ENCODE results near the gene FARSA.

The FARSA gene

GRCh38 chr19:12948612-12949362, 15.3 kb upstream of the FARSA start:
- Mint-ChIP-seq H3K27me3 (no peaks in the 10 kb centered on the region), H3K4me1 (ENCODE audit: low read depth) (peaks cover 71% of the 10 kb centered on the region), H3K36me3 (ENCODE audit: low read depth) (peaks cover 95% of the 10 kb centered on the region), H3K27ac (peak overlapping the region; percentile 80), H3K4me3 (no peak overlapping the region), H3K9me3 (no peaks in the 10 kb centered on the region)
- intact Hi-C loops (cut with micrococcal nuclease): no loop called here

GRCh38 chr19:12947702-12948611, 14.4 kb upstream of the FARSA start:
- Mint-ChIP-seq H3K27me3 (no peaks in the 10 kb centered on the region), H3K4me1 (ENCODE audit: low read depth) (peaks cover 71% of the 10 kb centered on the region), H3K9me3 (no peaks in the 10 kb centered on the region), H3K27ac (peak overlapping the region; percentile 57), H3K36me3 (ENCODE audit: low read depth) (peaks cover 95% of the 10 kb centered on the region), H3K4me3 (no peak overlapping the region)
- intact Hi-C loops (cut with micrococcal nuclease): no loop called here

- intact Hi-C loops (cut with micrococcal nuclease): no loop called here
- H3K36me3 Mint-ChIP-seq (ENCODE audit: low read depth): peaks cover 95% of the 10 kb centered on the region
Observed at GRCh38 chr19:12946731-12947496, 13.4 kb upstream of the FARSA start.

GRCh38 chr19:12946092-12946721, 12.7 kb upstream of the FARSA start:
- Mint-ChIP-seq H3K27ac (peak overlapping the region; percentile 95), H3K27me3 (no peaks in the 10 kb centered on the region), H3K9me3 (no peaks in the 10 kb centered on the region), H3K4me1 (ENCODE audit: low read depth) (peaks cover 69% of the 10 kb centered on the region), H3K36me3 (ENCODE audit: low read depth) (peaks cover 95% of the 10 kb centered on the region), H3K4me3 (peak overlapping the region; percentile 92)
- intact Hi-C loops (cut with micrococcal nuclease): no loop called here

More at GRCh38 chr19:12946731-12947496, 13.4 kb upstream of the FARSA start:
- Mint-ChIP-seq H3K9me3 (no peaks in the 10 kb centered on the region), H3K4me1 (ENCODE audit: low read depth) (peaks cover 69% of the 10 kb centered on the region), H3K27ac (peak overlapping the region; percentile 95), H3K27me3 (no peaks in the 10 kb centered on the region), H3K4me3 (peak overlapping the region; percentile 92)

GRCh38 chr19:12945479-12946091, 12.1 kb upstream of the FARSA start, which contains the start of gene RAD23A:
Gene RAD23A (plus strand): TSS chr19:12945862. CDS start chr19:12945949, 87 bp downstream.
- Mint-ChIP-seq H3K27me3 (no peaks in the 10 kb centered on the region), H3K36me3 (ENCODE audit: low read depth) (peaks cover 95% of the 10 kb centered on the region), H3K4me1 (ENCODE audit: low read depth) (peaks cover 71% of the 10 kb centered on the region), H3K27ac (peak within 1 kb of the TSS; percentile 95), H3K4me3 (peak within 1 kb of the TSS; percentile 92), H3K9me3 (no peaks in the 10 kb centered on the region)
- intact Hi-C loops (cut with micrococcal nuclease): no loop called here

- Mint-ChIP-seq H3K9me3 (no peaks in the 10 kb centered on the region), H3K36me3 (ENCODE audit: low read depth) (peaks cover 95% of the 10 kb centered on the region), H3K4me3 (peak overlapping the region; percentile 10), H3K4me1 (ENCODE audit: low read depth) (peaks cover 71% of the 10 kb centered on the region), H3K27ac (peak overlapping the region; percentile 95), H3K27me3 (no peaks in the 10 kb centered on the region)
- intact Hi-C loops (cut with micrococcal nuclease): no loop called here
Observed at GRCh38 chr19:12944104-12944674, 10.7 kb upstream of the FARSA start.

- Mint-ChIP-seq H3K36me3 (ENCODE audit: low read depth) (peaks cover 95% of the 10 kb centered on the region), H3K27ac (peak overlapping the region; percentile 95), H3K9me3 (no peaks in the 10 kb centered on the region), H3K27me3 (no peaks in the 10 kb centered on the region), H3K4me1 (ENCODE audit: low read depth) (peaks cover 66% of the 10 kb centered on the region), H3K4me3 (peak overlapping the region; percentile 25)
- intact Hi-C loops (cut with micrococcal nuclease): no loop called here
Observed at GRCh38 chr19:12943437-12944044, 10.0 kb upstream of the FARSA start.

- peak overlapping the region; percentile 94 for H3K4me3 Mint-ChIP-seq
- H3K27ac Mint-ChIP-seq: peak overlapping the region; percentile 95
- H3K36me3 Mint-ChIP-seq (ENCODE audit: low read depth): peaks cover 77% of the 10 kb centered on the region
- H3K4me1 Mint-ChIP-seq (ENCODE audit: low read depth): peaks cover 66% of the 10 kb centered on the region
- intact Hi-C loops (cut with micrococcal nuclease): no loop called here
- no peaks in the 10 kb centered on the region for H3K27me3 Mint-ChIP-seq
- no peaks in the 10 kb centered on the region for H3K9me3 Mint-ChIP-seq
Observed at GRCh38 chr19:12940897-12941296, 7.4 kb upstream of the FARSA start.

- Mint-ChIP-seq H3K27ac (peak overlapping the region; percentile 95), H3K27me3 (no peaks in the 10 kb centered on the region), H3K9me3 (no peaks in the 10 kb centered on the region), H3K36me3 (ENCODE audit: low read depth) (peaks cover 68% of the 10 kb centered on the region), H3K4me1 (ENCODE audit: low read depth) (peaks cover 66% of the 10 kb centered on the region), H3K4me3 (peak overlapping the region; percentile 94)
- intact Hi-C loops (cut with micrococcal nuclease): no loop called here
Observed at GRCh38 chr19:12939975-12940423, 6.5 kb upstream of the FARSA start.

GRCh38 chr19:12938779-12939601, 5.5 kb upstream of the FARSA start:
- intact Hi-C loops (cut with micrococcal nuclease): no loop called here
- H3K27me3 Mint-ChIP-seq: no peaks in the 10 kb centered on the region
- H3K4me3 Mint-ChIP-seq: peak overlapping the region; percentile 94
- H3K27ac Mint-ChIP-seq: peak overlapping the region; percentile 95
- H3K4me1 Mint-ChIP-seq (ENCODE audit: low read depth): peaks cover 64% of the 10 kb centered on the region
- H3K9me3 Mint-ChIP-seq: no peaks in the 10 kb centered on the region
- H3K36me3 Mint-ChIP-seq (ENCODE audit: low read depth): peaks cover 58% of the 10 kb centered on the region

GRCh38 chr19:12937927-12938778, 4.6 kb upstream of the FARSA start, which contains the start of gene CALR:
Gene CALR (plus strand): TSS chr19:12938609. CDS start chr19:12938680, 71 bp downstream.
- intact Hi-C loops (cut with micrococcal nuclease): no loop called here
- Mint-ChIP-seq H3K27me3 (no peaks in the 10 kb centered on the region), H3K27ac (peak within 1 kb of the TSS; percentile 95), H3K4me1 (ENCODE audit: low read depth) (peaks cover 63% of the 10 kb centered on the region), H3K9me3 (no peaks in the 10 kb centered on the region), H3K36me3 (ENCODE audit: low read depth) (peaks cover 56% of the 10 kb centered on the region), H3K4me3 (peak within 1 kb of the TSS; percentile 94)

All from dendritic cell treated with granulocyte-macrophage colony-stimulating factor and Interleukin-4, amounts not matched to agents 40 ng/mL and 50 ng/mL, for 4 days (primary cell).